Vagina (tissue), 2 donors: Measurements from ENCODE around the gene MMP24OS.

Experiments used
- POLR2A ChIP-seq, 2 donors: fragments of 450-650 bp; IDR thresholded peaks; one replicate each; pipeline ENCODE4 v1.6.1; 2017; ENCODE audit warnings: antibody characterized with exemption in 2 of 2, mild to moderate bottlenecking in 2 of 2, moderate library complexity in 2 of 2
- TF ChIP-seq, protein P1 (sequence below), 3 experiments: fragments of 450-650 bp in 2 of 3; fragments of 200-600 bp in 1 of 3; sonication (generic) in 1 of 3; IDR thresholded peaks; one replicate each; pipeline ENCODE4 v1.5.1; 2017 to 2019; ENCODE audit warnings: antibody characterized with exemption in 3 of 3, mild to moderate bottlenecking in 2 of 3, moderate library complexity in 2 of 3

DNA sequence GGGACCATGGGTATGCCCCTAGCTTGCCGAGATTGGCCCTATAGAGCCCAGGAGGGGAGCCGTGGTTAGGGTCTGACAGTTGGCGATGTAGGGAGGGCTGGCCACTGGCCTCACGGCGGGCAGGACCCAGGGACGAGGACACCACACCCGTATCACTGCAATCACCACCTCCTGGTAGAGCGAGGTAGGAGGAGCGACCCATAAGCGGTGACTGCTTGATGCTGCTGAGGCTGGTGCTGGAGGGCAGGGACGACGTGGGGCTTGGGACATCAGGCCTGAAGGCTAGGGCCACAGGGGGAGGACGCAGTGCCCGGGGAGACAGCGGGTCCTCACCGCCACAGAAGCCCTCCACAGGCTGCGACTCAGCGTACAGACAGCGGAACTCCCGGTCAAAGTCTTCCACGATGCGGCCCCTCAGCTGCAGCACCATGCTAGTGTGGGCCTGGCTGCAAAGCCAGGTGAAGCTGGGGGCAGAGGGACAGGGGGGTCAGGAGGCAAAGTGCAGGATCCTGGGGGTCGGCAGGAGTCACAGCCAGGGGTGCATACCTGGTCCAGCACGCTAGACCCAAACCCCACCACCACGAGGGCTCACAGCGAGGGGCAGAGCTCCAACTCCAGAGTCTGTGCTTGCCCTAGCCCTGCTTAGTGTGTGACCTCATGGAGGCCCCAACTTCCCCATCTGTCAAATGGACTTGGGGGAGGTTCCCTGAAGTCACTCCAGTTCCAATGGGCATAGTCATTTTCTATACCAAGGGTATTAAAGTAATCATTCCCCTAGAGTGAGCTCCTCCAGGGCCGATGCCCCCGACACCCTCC, 9.8 kb upstream of the MMP24OS start:
- TF ChIP-seq, protein P1, sequence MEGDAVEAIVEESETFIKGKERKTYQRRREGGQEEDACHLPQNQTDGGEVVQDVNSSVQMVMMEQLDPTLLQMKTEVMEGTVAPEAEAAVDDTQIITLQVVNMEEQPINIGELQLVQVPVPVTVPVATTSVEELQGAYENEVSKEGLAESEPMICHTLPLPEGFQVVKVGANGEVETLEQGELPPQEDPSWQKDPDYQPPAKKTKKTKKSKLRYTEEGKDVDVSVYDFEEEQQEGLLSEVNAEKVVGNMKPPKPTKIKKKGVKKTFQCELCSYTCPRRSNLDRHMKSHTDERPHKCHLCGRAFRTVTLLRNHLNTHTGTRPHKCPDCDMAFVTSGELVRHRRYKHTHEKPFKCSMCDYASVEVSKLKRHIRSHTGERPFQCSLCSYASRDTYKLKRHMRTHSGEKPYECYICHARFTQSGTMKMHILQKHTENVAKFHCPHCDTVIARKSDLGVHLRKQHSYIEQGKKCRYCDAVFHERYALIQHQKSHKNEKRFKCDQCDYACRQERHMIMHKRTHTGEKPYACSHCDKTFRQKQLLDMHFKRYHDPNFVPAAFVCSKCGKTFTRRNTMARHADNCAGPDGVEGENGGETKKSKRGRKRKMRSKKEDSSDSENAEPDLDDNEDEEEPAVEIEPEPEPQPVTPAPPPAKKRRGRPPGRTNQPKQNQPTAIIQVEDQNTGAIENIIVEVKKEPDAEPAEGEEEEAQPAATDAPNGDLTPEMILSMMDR (IDR thresholded peaks at IDR 0.05), result no peak
- TF ChIP-seq POLR2A (IDR thresholded peaks at IDR 0.05), result no peak
